Transverse colon (tissue), 3 donors: ENCODE measurements around the gene UGT2A3.

ENCODE experiments used
- POLR2A ChIP-seq: fragments of 450-650 bp; IDR thresholded peaks from one replicate; pipeline ENCODE4 v1.6.1; 2016; ENCODE audit warnings: antibody characterized with exemption, mild to moderate bottlenecking, moderate library complexity
- TF ChIP-seq, protein P1 (sequence below), 5 experiments: fragments of 200-600 bp in 3 of 5; fragments of 450-650 bp in 2 of 5; sonication (generic) in 3 of 5; IDR thresholded peaks; 1 replicate in 2 of 5; 2 replicates in 3 of 5; pipeline ENCODE4 v1.5.1; 2016 to 2017; ENCODE audit warnings: antibody characterized with exemption in 5 of 5, inconsistent platforms in 3 of 5, mild to moderate bottlenecking in 2 of 5, moderate library complexity in 1 of 5

GRCh38 chr4:68948044-68948743, 3.4 kb downstream of the UGT2A3 start:
- TF ChIP-seq, protein P1, sequence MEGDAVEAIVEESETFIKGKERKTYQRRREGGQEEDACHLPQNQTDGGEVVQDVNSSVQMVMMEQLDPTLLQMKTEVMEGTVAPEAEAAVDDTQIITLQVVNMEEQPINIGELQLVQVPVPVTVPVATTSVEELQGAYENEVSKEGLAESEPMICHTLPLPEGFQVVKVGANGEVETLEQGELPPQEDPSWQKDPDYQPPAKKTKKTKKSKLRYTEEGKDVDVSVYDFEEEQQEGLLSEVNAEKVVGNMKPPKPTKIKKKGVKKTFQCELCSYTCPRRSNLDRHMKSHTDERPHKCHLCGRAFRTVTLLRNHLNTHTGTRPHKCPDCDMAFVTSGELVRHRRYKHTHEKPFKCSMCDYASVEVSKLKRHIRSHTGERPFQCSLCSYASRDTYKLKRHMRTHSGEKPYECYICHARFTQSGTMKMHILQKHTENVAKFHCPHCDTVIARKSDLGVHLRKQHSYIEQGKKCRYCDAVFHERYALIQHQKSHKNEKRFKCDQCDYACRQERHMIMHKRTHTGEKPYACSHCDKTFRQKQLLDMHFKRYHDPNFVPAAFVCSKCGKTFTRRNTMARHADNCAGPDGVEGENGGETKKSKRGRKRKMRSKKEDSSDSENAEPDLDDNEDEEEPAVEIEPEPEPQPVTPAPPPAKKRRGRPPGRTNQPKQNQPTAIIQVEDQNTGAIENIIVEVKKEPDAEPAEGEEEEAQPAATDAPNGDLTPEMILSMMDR (IDR thresholded peaks at IDR 0.05) = no peak
- TF ChIP-seq POLR2A = no peak
